Mucosa of descending colon (tissue), 3 donors: ENCODE data around the gene PEPD. TPM values are rescaled to one million over a fixed set of nuclear protein-coding genes. Genes with fewer than 3 reads are reported as not detected.
"Not testable (repeated sequence)": the region's sequence is repeated elsewhere in the genome, so short reads cannot be mapped to it uniquely, and the experiment has no call there.

Experiments used
- ATAC-seq: fragments of 200-7000 bp; cut with Tn5 transposase; one replicate; pipeline ENCODE4 v1.9.1; 2020; ENCODE audit warnings: mild to moderate bottlenecking, moderate library complexity
- DNase-seq, 3 donors: peaks; one replicate each; pipeline ENCODE4 v3.0.0-alpha.2; 2020
- H3K36me3 ChIP-seq: fragments of 200-600 bp; one replicate; pipeline ENCODE4 v1.8.0; 2021; ENCODE audit warnings: low read depth, mild to moderate bottlenecking
- H3K4me1 ChIP-seq: fragments of 200-600 bp; one replicate; pipeline ENCODE4 v1.8.0; 2021; ENCODE audit warnings: low read depth, mild to moderate bottlenecking
- H3K4me3 ChIP-seq: fragments of 200-600 bp; one replicate; pipeline ENCODE4 v1.8.0; 2021; ENCODE audit warnings: mild to moderate bottlenecking
- H3K9me3 ChIP-seq: fragments of 200-600 bp; one replicate; pipeline ENCODE4 v1.8.0; 2021; ENCODE audit warnings: mild to moderate bottlenecking
- intact Hi-C, 2 donors: fragments of 100-400 bp; cut with DNase I in 1 of 2; cut with micrococcal nuclease in 1 of 2; formaldehyde crosslinking; loops; one replicate each; pipeline versions ENCODE4 v1.11.0 to v1.11.1; 2022; cut with DNase I, micrococcal nuclease
- total RNA-seq, 3 donors: library from RNA; stranded (reverse); fragmentation: NEBNext Ultra II Directional in 2 of 3; extraction: Animal tissue kit (Norgen Biotek cat#: 25700) in 2 of 3; gene quantifications; one replicate each; pipeline versions ENCODE4 v1.2.1 to v1.2.4, GENCODE V29; 2021 to 2023
- TF ChIP-seq, protein P1 (sequence below): fragments of 200-600 bp; IDR thresholded peaks from one replicate; pipeline ENCODE4 v1.8.0; 2022; ENCODE audit warnings: antibody characterized with exemption, mild to moderate bottlenecking
- donor health status: DM: no; HTN: no; CAD: no; lungs with moderate emphysema.
- donor health status: DM: no; HTN: no; CAD: no.
- donor health status: DM: no; HTN: yes; CAD: no.

The PEPD gene
- total RNA-seq, 3 donors from 2014 or later: 40.4 to 91.5 (median 79.1) TPM

DNA sequence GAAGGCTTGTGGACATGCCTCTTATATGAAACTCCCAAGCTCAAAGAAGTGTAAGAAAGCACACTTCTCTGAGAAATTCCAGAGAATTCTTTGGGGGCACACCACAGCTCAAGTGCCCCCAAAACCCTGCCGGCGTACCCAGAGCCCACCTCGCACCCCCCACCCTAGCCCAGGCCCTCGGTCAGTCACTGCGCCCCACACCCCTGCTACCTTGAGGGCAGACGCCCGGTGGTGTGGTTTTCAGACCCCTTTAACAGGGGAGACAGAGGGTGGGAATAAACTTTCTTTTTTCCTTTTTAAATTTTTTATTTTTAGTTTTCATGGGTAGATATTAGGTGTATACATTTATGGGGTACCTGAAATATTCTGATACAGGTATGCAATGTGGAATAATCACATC, 29.5 kb downstream of the PEPD start:
- intact Hi-C loops: no loop called here
- Histone ChIP-seq H3K4me3 (no peak overlapping the region), H3K9me3 (no peaks in the 10 kb centered on the region), H3K4me1 (no peaks in the 10 kb centered on the region), H3K36me3 (no peaks in the 10 kb centered on the region)
- DNase-seq (no peak), ATAC-seq (no peak)
- TF ChIP-seq, protein P1, sequence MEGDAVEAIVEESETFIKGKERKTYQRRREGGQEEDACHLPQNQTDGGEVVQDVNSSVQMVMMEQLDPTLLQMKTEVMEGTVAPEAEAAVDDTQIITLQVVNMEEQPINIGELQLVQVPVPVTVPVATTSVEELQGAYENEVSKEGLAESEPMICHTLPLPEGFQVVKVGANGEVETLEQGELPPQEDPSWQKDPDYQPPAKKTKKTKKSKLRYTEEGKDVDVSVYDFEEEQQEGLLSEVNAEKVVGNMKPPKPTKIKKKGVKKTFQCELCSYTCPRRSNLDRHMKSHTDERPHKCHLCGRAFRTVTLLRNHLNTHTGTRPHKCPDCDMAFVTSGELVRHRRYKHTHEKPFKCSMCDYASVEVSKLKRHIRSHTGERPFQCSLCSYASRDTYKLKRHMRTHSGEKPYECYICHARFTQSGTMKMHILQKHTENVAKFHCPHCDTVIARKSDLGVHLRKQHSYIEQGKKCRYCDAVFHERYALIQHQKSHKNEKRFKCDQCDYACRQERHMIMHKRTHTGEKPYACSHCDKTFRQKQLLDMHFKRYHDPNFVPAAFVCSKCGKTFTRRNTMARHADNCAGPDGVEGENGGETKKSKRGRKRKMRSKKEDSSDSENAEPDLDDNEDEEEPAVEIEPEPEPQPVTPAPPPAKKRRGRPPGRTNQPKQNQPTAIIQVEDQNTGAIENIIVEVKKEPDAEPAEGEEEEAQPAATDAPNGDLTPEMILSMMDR: no peak

DNA sequence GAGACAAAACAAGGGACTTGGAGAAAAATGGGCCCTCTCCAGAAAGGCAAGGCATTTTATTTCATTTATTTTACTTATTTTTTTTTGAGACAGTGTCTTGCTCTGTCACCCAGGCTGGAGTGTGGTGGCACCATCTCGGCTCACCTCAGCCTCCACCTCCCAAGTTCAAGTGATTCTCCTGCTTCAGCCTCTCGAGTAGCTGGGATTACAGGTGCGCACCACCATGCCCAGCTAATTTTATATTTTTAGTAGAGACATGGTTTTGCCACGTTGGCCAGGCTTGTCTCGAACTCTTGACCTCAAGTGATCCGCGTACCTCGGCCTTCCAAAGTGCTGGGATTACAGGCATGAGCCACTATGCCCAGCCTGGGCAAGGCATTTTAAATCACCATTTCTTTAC, 31.0 kb downstream of the PEPD start:
- ATAC-seq, intact Hi-C loops: not testable (repeated sequence)

DNA sequence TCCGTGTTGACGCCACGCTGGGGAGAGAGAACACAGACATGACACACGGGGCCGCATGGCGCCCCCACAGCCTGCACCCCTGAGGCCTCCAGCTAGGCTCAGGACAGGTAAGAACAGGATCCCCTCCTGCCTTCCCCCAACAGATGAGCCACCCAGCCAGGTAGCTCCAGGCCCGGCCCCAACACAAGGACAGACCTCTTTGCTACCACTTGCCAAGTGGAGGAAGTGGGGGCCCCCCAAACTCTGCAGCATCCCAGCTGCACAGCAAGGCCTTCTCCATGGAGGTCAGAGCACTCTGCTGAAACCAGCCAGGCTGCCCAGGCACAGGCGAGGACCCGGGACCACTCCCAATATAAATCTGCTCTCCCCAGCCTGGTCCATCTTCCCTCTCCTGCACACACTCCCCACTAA, 31.5 kb downstream of the PEPD start:
- TF ChIP-seq, protein P1: no peak
- intact Hi-C loops: no loop called here
- ATAC-seq (no peak), DNase-seq (no peak)
- no peaks in the 10 kb centered on the region for H3K4me1 ChIP-seq
- no peak overlapping the region for H3K4me3 ChIP-seq
- no peaks in the 10 kb centered on the region for H3K36me3 ChIP-seq
- no peaks in the 10 kb centered on the region for H3K9me3 ChIP-seq

More for the DNA sequence above, 31.0 kb downstream of the PEPD start:
- not testable (repeated sequence) for DNase-seq, H3K4me3 ChIP-seq, H3K9me3 ChIP-seq, H3K36me3 ChIP-seq, H3K4me1 ChIP-seq

DNA sequence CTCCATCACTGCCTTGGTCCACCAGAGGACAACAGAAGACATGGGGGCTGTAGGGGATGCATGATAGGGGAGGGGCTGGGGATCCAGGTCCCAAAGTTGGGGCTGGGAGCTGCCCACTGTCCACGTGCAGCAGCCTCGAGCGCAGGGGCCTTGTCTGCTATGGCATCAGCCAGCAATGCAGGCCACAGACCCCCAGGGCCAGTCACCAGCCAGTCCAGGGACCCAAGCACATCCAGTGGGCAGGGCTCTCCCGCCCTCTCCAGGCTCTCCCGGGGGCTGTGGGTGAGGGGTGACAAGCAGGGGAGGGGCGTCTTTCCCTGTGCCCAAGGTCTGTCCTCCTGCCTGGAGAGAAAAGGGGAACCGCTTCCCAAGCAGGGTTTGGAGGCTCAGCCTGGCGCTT, 32.8 kb downstream of the PEPD start:
- H3K4me3 ChIP-seq: no peak overlapping the region
- TF ChIP-seq, protein P1: no peak
- no peaks in the 10 kb centered on the region for H3K4me1 ChIP-seq
- H3K9me3 ChIP-seq: no peaks in the 10 kb centered on the region
- DNase-seq (no peak), ATAC-seq (no peak)
- intact Hi-C loops: no loop called here
- no peaks in the 10 kb centered on the region for H3K36me3 ChIP-seq

DNA sequence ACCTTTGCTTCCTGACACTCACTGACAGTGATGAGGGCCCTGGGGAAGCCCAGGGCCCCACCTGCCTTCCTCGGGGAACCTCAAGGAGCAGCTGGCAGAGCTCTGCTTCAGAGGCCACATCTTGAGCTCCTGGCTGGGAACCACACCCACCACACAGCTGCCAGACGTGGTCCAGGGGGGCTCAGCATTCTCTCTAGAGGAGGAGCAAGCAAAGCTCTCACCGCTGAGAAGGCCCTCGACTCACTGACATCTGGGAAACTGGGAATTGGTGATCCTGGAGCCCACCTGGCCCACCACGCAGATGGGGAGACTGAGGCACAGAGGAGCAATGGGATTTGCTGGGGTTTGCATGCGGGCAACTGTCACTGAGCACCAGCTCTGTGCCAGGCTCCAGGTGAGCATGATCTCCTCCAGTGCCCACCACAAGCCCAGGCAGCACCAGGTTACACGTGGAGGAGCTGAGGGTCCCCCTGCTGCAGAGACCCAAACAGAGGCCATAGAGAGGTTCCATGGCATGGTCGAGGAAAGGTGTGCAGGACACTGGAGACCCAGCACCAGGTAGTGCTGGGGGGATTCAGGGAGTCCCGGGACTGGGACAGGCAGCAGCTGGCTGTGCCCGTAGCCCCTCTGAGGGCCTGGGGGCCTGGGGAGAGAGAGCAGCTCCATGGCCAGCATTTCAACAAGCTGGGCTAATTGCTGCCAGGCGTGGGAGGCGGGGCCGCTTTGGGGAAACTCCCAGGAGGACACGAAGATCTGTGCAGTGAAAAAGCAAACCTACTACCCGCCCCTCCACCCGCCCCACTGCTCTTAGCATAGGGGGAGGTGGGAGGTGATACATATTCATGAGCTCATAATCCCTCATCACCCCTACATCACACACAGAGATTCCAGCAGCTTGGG, 33.4 kb downstream of the PEPD start:
- no peak for ATAC-seq
- intact Hi-C loops: no loop called here
- DNase-seq: no peak

More for the DNA sequence above, 33.4 kb downstream of the PEPD start:
- TF ChIP-seq, protein P1: no peak
- Histone ChIP-seq H3K36me3 (no peaks in the 10 kb centered on the region), H3K4me1 (no peaks in the 10 kb centered on the region), H3K4me3 (no peak overlapping the region), H3K9me3 (peaks cover 2% of the 10 kb centered on the region)
